Testis (tissue), 3 donors: Measurements from ENCODE around the gene SLC19A1. TPM values are rescaled to one million over a fixed set of nuclear protein-coding genes. Genes with fewer than 3 reads are reported as not detected.

Experiments used
- DNase-seq: peaks from one replicate; pipeline ENCODE4 v3.0.0-alpha.2; 2019
- H3K27ac ChIP-seq, 2 donors: fragments of 200-600 bp; sonication (generic); one replicate each; pipeline ENCODE4 v1.5.1; 2019
- H3K27me3 ChIP-seq: fragments of 200-600 bp; sonication (generic); one replicate; pipeline ENCODE4 v1.5.1; 2019
- H3K36me3 ChIP-seq: fragments of 200-600 bp; sonication (generic); one replicate; pipeline ENCODE4 v1.5.1; 2017; ENCODE audit warnings: low read depth; ENCODE audit errors: missing control alignments
- H3K4me1 ChIP-seq: fragments of 200-600 bp; sonication (generic); one replicate; pipeline ENCODE4 v1.5.1; 2019
- H3K4me3 ChIP-seq, 2 donors: fragments of 200-600 bp; sonication (generic); one replicate each; pipeline ENCODE4 v1.5.1; 2017 to 2019
- H3K9me3 ChIP-seq: fragments of 200-600 bp; sonication (generic); one replicate; pipeline ENCODE4 v1.5.1; 2017
- POLR2A ChIP-seq: fragments of 450-650 bp; IDR thresholded peaks from one replicate; pipeline ENCODE4 v1.6.1; 2017; ENCODE audit warnings: antibody characterized with exemption, mild to moderate bottlenecking, moderate library complexity
- WGBS, 2 donors: methylation state at CpG; one replicate each; pipeline ENCODE4 v1.1.5; 2018; 5-methylcytosine and 5-hydroxymethylcytosine counted together
- intact Hi-C: fragments of 100-400 bp; cut with DNase I; formaldehyde crosslinking; loops from one replicate; pipeline ENCODE4 v1.15.1; 2023; ENCODE audit warnings: low total_unique reads
- polyA plus RNA-seq: library from polyadenylated mRNA; stranded (reverse); fragments of 350-450 nt; fragmentation: Illumina TruSeq; extraction: RNeasy Lipid Tissue Mini Kit (QIAGEN cat#74804); gene quantifications from one replicate; pipeline ENCODE4 v1.2.3, GENCODE V29; 2014; ENCODE audit warnings: low read depth, low replicate concordance; ENCODE audit not compliant: insufficient read depth
- total RNA-seq, 2 donors: library from RNA; depleted of rRNA; stranded (reverse); fragments of >200 nt; gene quantifications; one replicate each; pipeline ENCODE4 v1.2.3, GENCODE V29; 2016
- TF ChIP-seq, protein P1 (sequence below), 3 experiments: fragments of 450-650 bp in 2 of 3; fragments of 200-600 bp in 1 of 3; sonication (generic) in 1 of 3; IDR thresholded peaks; one replicate each; pipeline ENCODE4 v1.5.1; 2016 to 2019; ENCODE audit warnings: antibody characterized with exemption in 3 of 3, mild to moderate bottlenecking in 2 of 3, moderate library complexity in 1 of 3

SLC19A1 gene
- total and polyA plus RNA-seq, 3 donors from 2014 or later = 5.5 to 17.4 (median 15.7) TPM

DNA sequence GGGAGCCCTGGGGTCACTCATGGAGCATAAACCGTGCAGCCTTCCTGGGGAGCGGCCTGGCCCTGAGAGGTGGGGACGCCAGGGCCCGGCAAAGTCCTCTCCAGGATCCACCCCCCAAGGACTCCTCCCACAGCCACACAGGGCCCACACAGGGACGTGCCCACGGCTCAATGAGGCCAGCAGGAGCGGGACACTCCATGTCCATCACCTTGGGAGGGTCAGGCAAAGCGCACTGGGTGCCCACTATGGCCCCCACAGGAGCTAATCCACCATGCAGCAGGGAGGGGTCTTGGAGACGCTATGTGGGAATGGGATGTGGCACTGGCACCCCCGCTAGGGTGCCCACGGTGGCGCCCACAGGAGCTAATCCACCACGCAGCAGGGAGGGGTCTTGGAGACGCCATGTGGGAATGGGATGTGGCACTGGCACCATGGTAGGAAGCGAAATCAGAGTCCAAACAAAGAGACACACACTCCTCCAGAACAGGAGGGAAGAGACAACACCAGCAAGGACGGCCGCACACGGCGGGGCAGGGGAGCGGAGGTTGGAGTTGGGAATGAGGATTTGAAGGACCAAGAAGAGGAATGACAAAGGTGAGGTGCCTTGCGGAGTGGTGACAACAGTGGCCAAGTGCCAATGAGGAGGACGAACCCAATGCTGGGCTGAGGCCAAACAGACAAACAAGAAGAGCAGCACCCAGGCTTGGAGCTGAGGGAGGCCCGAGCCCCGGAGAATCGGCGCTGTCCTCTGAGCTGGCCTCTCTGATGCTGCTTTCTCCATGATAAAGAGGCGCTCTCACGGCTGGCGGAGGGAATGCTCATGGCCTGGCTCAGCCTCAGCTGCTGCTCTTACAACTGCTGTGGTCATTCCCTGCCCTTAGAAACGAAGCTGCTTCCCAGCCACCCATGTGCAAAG is 18.1 kb upstream of the SLC19A1 start:
- Histone ChIP-seq H3K36me3 (no peaks in the 10 kb centered on the region), H3K27me3 (no peaks in the 10 kb centered on the region), H3K4me1 (peaks cover 3% of the 10 kb centered on the region), H3K27ac (no peak overlapping the region), H3K4me3 (no peak overlapping the region), H3K9me3 (no peaks in the 10 kb centered on the region)
- intact Hi-C loops = no loop called here
- TF ChIP-seq POLR2A = no peak
- TF ChIP-seq, protein P1, sequence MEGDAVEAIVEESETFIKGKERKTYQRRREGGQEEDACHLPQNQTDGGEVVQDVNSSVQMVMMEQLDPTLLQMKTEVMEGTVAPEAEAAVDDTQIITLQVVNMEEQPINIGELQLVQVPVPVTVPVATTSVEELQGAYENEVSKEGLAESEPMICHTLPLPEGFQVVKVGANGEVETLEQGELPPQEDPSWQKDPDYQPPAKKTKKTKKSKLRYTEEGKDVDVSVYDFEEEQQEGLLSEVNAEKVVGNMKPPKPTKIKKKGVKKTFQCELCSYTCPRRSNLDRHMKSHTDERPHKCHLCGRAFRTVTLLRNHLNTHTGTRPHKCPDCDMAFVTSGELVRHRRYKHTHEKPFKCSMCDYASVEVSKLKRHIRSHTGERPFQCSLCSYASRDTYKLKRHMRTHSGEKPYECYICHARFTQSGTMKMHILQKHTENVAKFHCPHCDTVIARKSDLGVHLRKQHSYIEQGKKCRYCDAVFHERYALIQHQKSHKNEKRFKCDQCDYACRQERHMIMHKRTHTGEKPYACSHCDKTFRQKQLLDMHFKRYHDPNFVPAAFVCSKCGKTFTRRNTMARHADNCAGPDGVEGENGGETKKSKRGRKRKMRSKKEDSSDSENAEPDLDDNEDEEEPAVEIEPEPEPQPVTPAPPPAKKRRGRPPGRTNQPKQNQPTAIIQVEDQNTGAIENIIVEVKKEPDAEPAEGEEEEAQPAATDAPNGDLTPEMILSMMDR (IDR thresholded peaks at IDR 0.05) = no peak
- WGBS, 2 donors = 86 to 87% methylated on average over 21 to 30 of the region's 30 CpGs
- DNase-seq = no peak

DNA sequence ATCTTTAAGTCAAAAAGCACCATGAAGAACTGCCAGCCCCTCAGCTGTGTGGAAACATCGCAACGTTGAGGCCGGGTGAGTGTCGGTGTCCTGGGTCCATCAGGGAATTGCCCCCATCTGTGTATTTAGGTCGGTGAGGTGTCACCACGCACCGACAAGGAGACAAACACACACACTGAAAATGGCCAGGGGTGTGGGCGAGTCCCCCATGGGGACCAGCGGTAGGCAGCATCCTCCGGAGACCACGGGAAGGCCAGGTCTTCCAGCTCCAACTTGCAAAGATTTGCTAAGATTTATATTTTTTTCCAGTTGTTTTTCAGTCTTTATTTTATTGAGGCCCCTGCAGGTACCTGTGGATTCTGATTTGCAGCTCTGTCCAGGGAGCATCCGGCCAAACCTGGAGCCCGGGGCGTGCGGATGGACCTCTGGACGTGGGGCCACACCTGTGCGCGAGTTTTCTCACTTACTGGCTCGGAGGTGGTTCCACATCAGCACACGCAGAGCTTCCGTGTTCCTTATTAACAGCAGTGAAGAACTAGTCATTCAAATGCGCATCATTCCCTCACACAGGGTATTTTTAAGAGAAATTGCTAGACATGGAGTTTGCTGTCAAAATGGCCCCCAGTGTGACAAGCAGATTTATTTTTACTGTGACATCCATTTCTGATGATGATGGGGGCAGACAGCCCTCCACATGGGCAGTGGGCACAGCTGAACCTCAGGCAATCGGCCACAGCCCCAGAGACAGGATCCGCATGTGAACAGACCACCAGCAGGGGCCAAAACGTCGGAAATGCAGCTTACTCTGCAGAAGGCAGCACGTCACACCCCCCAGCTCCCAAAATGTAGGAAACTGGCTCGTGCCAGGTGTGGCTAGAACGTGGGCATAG is 17.2 kb upstream of the SLC19A1 start:
- 88 to 89% methylated on average over 28 to 29 of the region's 29 CpGs for whole genome bisulfite sequencing, 2 donors

DNA sequence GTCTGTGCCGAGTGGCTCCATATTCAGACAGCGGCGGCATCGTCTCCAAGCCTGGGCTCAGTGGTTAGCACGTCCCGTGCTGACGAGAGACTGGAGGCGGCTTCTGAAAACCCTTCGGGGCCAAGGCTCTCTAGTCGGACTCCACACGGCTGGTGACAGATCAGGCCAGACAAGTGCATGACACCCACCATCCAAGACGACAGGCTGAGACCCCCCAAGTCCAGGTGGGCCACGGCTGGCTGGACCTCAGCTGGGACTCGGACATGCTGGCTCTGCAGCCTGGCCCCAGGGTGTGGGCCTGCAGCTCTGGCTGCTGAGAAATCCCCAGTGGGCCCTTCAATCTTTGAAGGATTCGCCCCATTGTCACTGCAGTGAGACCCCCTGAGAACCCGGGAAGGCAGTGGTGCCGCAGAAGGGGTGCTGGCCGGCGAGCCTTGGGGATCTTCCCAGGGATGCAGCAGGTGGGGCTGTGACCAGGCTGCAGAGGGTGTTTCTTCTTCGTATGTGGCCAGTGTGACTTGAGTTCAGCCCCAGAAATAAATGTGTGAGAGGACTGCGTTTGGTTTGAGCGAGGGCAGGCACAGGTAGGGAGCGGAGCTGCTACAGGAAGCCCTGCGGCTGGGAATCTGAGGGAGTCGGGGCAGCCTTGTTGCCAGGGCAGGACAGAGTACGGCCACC is 15.9 kb upstream of the SLC19A1 start:
- Histone ChIP-seq H3K36me3 (no peaks in the 10 kb centered on the region), H3K4me3 (no peak overlapping the region), H3K27me3 (no peaks in the 10 kb centered on the region), H3K27ac (no peak overlapping the region), H3K4me1 (peaks cover 5% of the 10 kb centered on the region), H3K9me3 (no peaks in the 10 kb centered on the region)
- WGBS, 2 donors = 92 to 94% methylated on average over 23 to 26 of the region's 26 CpGs
- no peak for DNase-seq
- TF ChIP-seq, protein P1 (IDR thresholded peaks at IDR 0.05) = no peak
- no peak for TF ChIP-seq POLR2A
- intact Hi-C loops = loop anchor here (5.0 to 10.0 kb wide), 2 partner anchors 34 to 257 kb away; no protein-coding TSS in a partner anchor

More for the DNA sequence above, 17.2 kb upstream of the SLC19A1 start:
- H3K4me1 ChIP-seq = peaks cover 5% of the 10 kb centered on the region
- intact Hi-C loops = loop anchor here (5.0 to 10.0 kb wide), 2 partner anchors 33 to 255 kb away; no protein-coding TSS in a partner anchor
- H3K4me3 ChIP-seq = no peak overlapping the region
- no peak for TF ChIP-seq POLR2A
- TF ChIP-seq, protein P1 (IDR thresholded peaks at IDR 0.05) = no peak
- H3K9me3 ChIP-seq = no peaks in the 10 kb centered on the region
- H3K27me3 ChIP-seq = no peaks in the 10 kb centered on the region
- no peak overlapping the region for H3K27ac ChIP-seq
- no peak for DNase-seq
- no peaks in the 10 kb centered on the region for H3K36me3 ChIP-seq

DNA sequence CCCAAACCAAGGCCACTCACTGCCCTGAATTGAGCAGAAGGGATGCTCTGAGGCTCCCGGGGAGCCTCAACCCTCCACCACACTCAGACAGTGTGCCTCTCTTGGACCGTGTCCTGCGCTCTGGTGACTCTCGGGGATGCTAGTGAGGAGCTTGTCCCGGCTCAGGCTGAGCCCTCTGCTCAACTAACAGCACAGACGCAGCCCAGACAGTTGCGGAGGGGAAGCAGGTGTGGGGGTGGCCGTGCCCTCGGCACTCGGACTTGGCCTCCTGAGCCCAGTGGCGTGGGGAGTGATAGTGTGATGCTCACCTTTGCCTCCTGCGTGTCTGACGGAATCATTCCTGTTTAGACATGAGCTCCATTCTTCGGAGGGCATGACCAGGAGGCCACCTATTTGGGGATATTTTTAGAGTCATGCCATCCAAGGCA is 15.4 kb upstream of the SLC19A1 start:
- intact Hi-C loops = loop anchor here (5.0 to 10.0 kb wide), 2 partner anchors 35 to 257 kb away; no protein-coding TSS in a partner anchor
- peaks cover 5% of the 10 kb centered on the region for H3K4me1 ChIP-seq
- no peak for DNase-seq

More for the DNA sequence above, 15.4 kb upstream of the SLC19A1 start:
- no peak overlapping the region for H3K4me3 ChIP-seq
- no peaks in the 10 kb centered on the region for H3K27me3 ChIP-seq
- no peaks in the 10 kb centered on the region for H3K36me3 ChIP-seq
- no peaks in the 10 kb centered on the region for H3K9me3 ChIP-seq
- H3K27ac ChIP-seq = no peak overlapping the region
- 83 to 87% methylated on average over 9 to 14 of the region's 14 CpGs for WGBS, 2 donors
- TF ChIP-seq POLR2A = no peak
- TF ChIP-seq, protein P1 (IDR thresholded peaks at IDR 0.05) = no peak
